GM19397 (cell line): ENCODE data around the gene PLD6.
"Not testable (repeated sequence)": the region's sequence is repeated elsewhere in the genome, so short reads cannot be mapped to it uniquely, and the experiment has no call there.

Experiments used
- ATAC-seq: cut with Tn5 transposase; IDR thresholded peaks from one replicate; pipeline ENCODE4 v1.9.1; 2021; ENCODE audit warnings: mild to moderate bottlenecking, moderate library complexity; ENCODE audit not compliant: unreplicated experiment

Gene PLD6

GRCh38 chr17:17177176-17177575, 29.0 kb downstream of the PLD6 start:
- no peak for ATAC-seq

- no peak for ATAC-seq
Observed at GRCh38 chr17:17176341-17176740, 29.8 kb downstream of the PLD6 start.

- ATAC-seq: no peak
Observed at GRCh38 chr17:17175917-17176316, 30.2 kb downstream of the PLD6 start.

- no peak for ATAC-seq
Observed at GRCh38 chr17:17175340-17175739, 30.8 kb downstream of the PLD6 start.

GRCh38 chr17:17173921-17174320, 32.2 kb downstream of the PLD6 start:
- no peak for ATAC-seq

- ATAC-seq: no peak
Observed at GRCh38 chr17:17172990-17173389, 33.1 kb downstream of the PLD6 start.

- no peak for ATAC-seq
Observed at GRCh38 chr17:17172001-17172939, 33.9 kb downstream of the PLD6 start.

GRCh38 chr17:17171186-17171585, 34.9 kb downstream of the PLD6 start:
- no peak for ATAC-seq

- ATAC-seq: no peak
Observed at GRCh38 chr17:17170346-17170985, 35.7 kb downstream of the PLD6 start.

GRCh38 chr17:17169396-17169795, 36.7 kb downstream of the PLD6 start:
- no peak for ATAC-seq

GRCh38 chr17:17168401-17168800, 37.7 kb downstream of the PLD6 start:
- no peak for ATAC-seq

- no peak for ATAC-seq
Observed at GRCh38 chr17:17167986-17168385, 38.1 kb downstream of the PLD6 start.

- ATAC-seq: no peak
Observed at GRCh38 chr17:17167356-17167755, 38.8 kb downstream of the PLD6 start.

GRCh38 chr17:17166446-17166845, 39.7 kb downstream of the PLD6 start:
- no peak for ATAC-seq

GRCh38 chr17:17165666-17166308, 40.3 kb downstream of the PLD6 start:
- ATAC-seq: no peak

- ATAC-seq: no peak
Observed at GRCh38 chr17:17164676-17165075, 41.5 kb downstream of the PLD6 start.

- ATAC-seq: no peak
Observed at GRCh38 chr17:17164156-17164555, 42.0 kb downstream of the PLD6 start.

- no peak for ATAC-seq
Observed at GRCh38 chr17:17161759-17162158, 44.4 kb downstream of the PLD6 start.

- no peak for ATAC-seq
Observed at GRCh38 chr17:17161121-17161520, 45.0 kb downstream of the PLD6 start.

- ATAC-seq: no peak
Observed at GRCh38 chr17:17159571-17159970, 46.6 kb downstream of the PLD6 start.

- ATAC-seq: not testable (repeated sequence)
Observed at GRCh38 chr17:17158506-17158905, 47.6 kb downstream of the PLD6 start.

GRCh38 chr17:17157041-17157440, 49.1 kb downstream of the PLD6 start:
- ATAC-seq: no peak
